Measurements from ENCODE around the gene SLC35A5.
"Not testable (repeated sequence)": the region's sequence is repeated elsewhere in the genome, so short reads cannot be mapped to it uniquely, and the experiment has no call there.

The SLC35A5 gene
- 25.8 to 47.2 (median 26.2) reads per million in 3 experiments for total RNA-seq

- peak; percentile 99 for DNase-seq
Measured at GRCh38 chr3:112561734-112562529, at the start of gene SLC35A5, which contains the start of gene ATG3. Gene SLC35A5 (plus strand): TSS chr3:112562045. CDS start chr3:112563404, 1,359 bp downstream. Gene ATG3 (minus strand): TSS chr3:112561962. CDS start chr3:112561528, 434 bp downstream.

- DNase-seq: no peak
Measured at GRCh38 chr3:112512320-112512719, 49.5 kb upstream of the SLC35A5 start.

GRCh38 chr3:112514527-112515128, 47.2 kb upstream of the SLC35A5 start:
- DNase-seq: no peak

GRCh38 chr3:112518970-112519369, 42.9 kb upstream of the SLC35A5 start:
- DNase-seq: not testable (repeated sequence)

GRCh38 chr3:112519424-112520001, 42.3 kb upstream of the SLC35A5 start:
- peak; percentile 53 for DNase-seq

GRCh38 chr3:112524127-112524526, 37.7 kb upstream of the SLC35A5 start:
- DNase-seq: not testable (repeated sequence)

- no peak for DNase-seq
Measured at GRCh38 chr3:112530573-112530972, 31.3 kb upstream of the SLC35A5 start.

GRCh38 chr3:112531358-112531781, 30.5 kb upstream of the SLC35A5 start:
- peak; percentile 18 for DNase-seq

- DNase-seq: no peak
Measured at GRCh38 chr3:112539825-112540650, 21.8 kb upstream of the SLC35A5 start.

GRCh38 chr3:112546216-112546759, 15.6 kb upstream of the SLC35A5 start:
- DNase-seq: no peak

- DNase-seq: no peak
Measured at GRCh38 chr3:112550859-112551258, 11.0 kb upstream of the SLC35A5 start.

- DNase-seq: no peak
Measured at GRCh38 chr3:112555535-112556170, 6.2 kb upstream of the SLC35A5 start.

- no peak for DNase-seq
Measured at GRCh38 chr3:112557976-112558375, 3.9 kb upstream of the SLC35A5 start.

- no peak for DNase-seq
Measured at GRCh38 chr3:112560307-112560706, 1.5 kb upstream of the SLC35A5 start.

GRCh38 chr3:112560721-112561483, 943 bp upstream of the SLC35A5 start:
- peak; percentile 70 for DNase-seq

GRCh38 chr3:112561484-112561733, 436 bp upstream of the SLC35A5 start:
- DNase-seq: no peak

- DNase-seq: not testable (repeated sequence)
Measured at GRCh38 chr3:112564247-112564939, 2.5 kb downstream of the SLC35A5 start.

GRCh38 chr3:112564940-112565305, 3.1 kb downstream of the SLC35A5 start:
- DNase-seq: no peak

- no peak for DNase-seq
Measured at GRCh38 chr3:112568642-112569041, 6.8 kb downstream of the SLC35A5 start.

- DNase-seq: no peak
Measured at GRCh38 chr3:112569265-112569664, 7.4 kb downstream of the SLC35A5 start.

- DNase-seq: no peak
Measured at GRCh38 chr3:112572701-112573100, 10.9 kb downstream of the SLC35A5 start.
